ENCODE data around the gene NUDT14.

DNA sequence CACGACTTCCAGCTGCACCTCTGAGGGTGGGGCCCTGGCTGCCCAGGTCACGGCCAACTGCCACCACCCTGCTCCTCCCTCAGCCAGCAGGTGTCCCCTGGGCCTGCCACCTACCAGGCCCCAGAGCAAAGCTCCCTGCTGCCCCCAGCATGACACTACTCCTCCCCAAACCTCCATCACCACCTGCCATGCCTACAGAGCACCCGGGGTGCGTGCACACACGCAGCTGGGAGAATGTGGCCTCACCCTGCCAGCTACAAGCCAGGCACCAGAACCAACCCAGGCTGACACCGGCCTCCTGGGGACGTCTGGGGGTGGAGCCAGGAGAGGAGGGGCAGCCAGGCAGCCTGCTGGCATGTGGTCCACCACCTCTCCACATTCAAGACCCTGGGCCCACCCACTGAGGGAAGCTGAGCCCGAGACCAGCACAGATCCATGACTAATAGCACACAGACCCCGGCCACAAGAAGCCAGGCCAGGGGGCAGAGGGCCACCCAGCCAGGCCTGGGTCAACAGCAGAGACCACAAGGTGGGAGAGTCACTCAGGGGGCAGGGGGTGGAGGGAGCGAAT lies 15.9 kb downstream of the NUDT14 start:
- TF ChIP-seq CTCF (conservative IDR thresholded peaks at IDR 0.05; ENCODE audit: low read length) (no peak), EZH2phosphoT487 (IDR thresholded peaks at IDR 0.05; ENCODE audit: borderline replicate concordance) (no peak)
